CD8-positive, alpha-beta memory T cell (primary cell): Measurements from ENCODE around the gene LPCAT2. TPM values are rescaled to one million over a fixed set of nuclear protein-coding genes. Genes with fewer than 3 reads are reported as not detected.
A peak's percentile ranks its signal among the peaks of the same experiment; 100 is the strongest.

Experiments
- CTCF ChIA-PET: fragments of 350-600 bp; sonication (Branson Sonifier 250); formaldehyde crosslinking; loops from one replicate; lab custom pipeline; 2021; ENCODE audit warnings: antibody characterized with exemption; lab: Charles Lee
- POLR2A ChIA-PET: fragments of 350-600 bp; sonication (Branson Sonifier 250); formaldehyde crosslinking; loops from one replicate; lab custom pipeline; 2021; ENCODE audit warnings: antibody characterized with exemption; lab: Charles Lee
- DNase-seq, 5 donors: peaks; one replicate each; pipeline versions ENCODE4 v3.0.0 to v3.0.0-alpha.2; 2020 to 2022; ENCODE audit warnings: mixed read lengths in 1 of 5
- H3K27ac ChIP-seq: one replicate; pipeline ENCODE4 v1.7.0; 2013; ENCODE audit warnings: low read depth, mild to moderate bottlenecking, low read length, moderate library complexity
- H3K27me3 ChIP-seq: 2 replicates; pipeline ENCODE4 v1.7.0; 2013; ENCODE audit warnings: low read length, mild to moderate bottlenecking; ENCODE audit not compliant: insufficient read depth, poor library complexity, severe bottlenecking
- H3K36me3 ChIP-seq: 2 replicates; pipeline ENCODE4 v1.7.0; 2013; ENCODE audit warnings: mild to moderate bottlenecking, low read length, moderate library complexity; ENCODE audit not compliant: insufficient read depth
- H3K4me1 ChIP-seq: 2 replicates; pipeline ENCODE4 v1.7.0; 2013; ENCODE audit warnings: mild to moderate bottlenecking, low read length, moderate library complexity; ENCODE audit not compliant: insufficient read depth
- H3K4me3 ChIP-seq: 2 replicates; pipeline ENCODE4 v1.7.0; 2013; ENCODE audit warnings: mild to moderate bottlenecking, low read length
- H3K9me3 ChIP-seq: 2 replicates; pipeline ENCODE4 v1.7.0; 2013; ENCODE audit warnings: mild to moderate bottlenecking, low read length
- H3K27ac Mint-ChIP-seq, 8 donors: one replicate each; pipeline ENCODE4 v1.8.0; 2020 to 2021; ENCODE audit warnings: mixed read lengths in 8 of 8, mild to moderate bottlenecking in 6 of 8, inconsistent platforms in 3 of 8, moderate library complexity in 3 of 8
- H3K27me3 Mint-ChIP-seq, 2 donors: one replicate each; pipeline ENCODE4 v1.8.0; 2020 to 2021; ENCODE audit warnings: mixed read lengths in 2 of 2, mild to moderate bottlenecking in 1 of 2, moderate library complexity in 1 of 2
- H3K36me3 Mint-ChIP-seq, 3 donors: one replicate each; pipeline ENCODE4 v1.8.0; 2020 to 2021; ENCODE audit warnings: mixed read lengths in 3 of 3, inconsistent platforms in 1 of 3, mild to moderate bottlenecking in 1 of 3
- H3K4me1 Mint-ChIP-seq, 3 donors: one replicate each; pipeline ENCODE4 v1.8.0; 2020 to 2021; ENCODE audit warnings: mixed read lengths in 3 of 3, inconsistent platforms in 1 of 3, mild to moderate bottlenecking in 1 of 3
- H3K4me3 Mint-ChIP-seq, 7 donors: one replicate each; pipeline ENCODE4 v1.8.0; 2020 to 2021; ENCODE audit warnings: mixed read lengths in 7 of 7, mild to moderate bottlenecking in 6 of 7, moderate library complexity in 4 of 7, inconsistent platforms in 2 of 7
- H3K9me3 Mint-ChIP-seq, 5 donors: one replicate each; pipeline ENCODE4 v1.8.0; 2020 to 2022; ENCODE audit warnings: mixed read lengths in 5 of 5, mild to moderate bottlenecking in 3 of 5, moderate library complexity in 2 of 5, inconsistent platforms in 1 of 5
- polyA plus RNA-seq: library from polyadenylated mRNA; unstranded; fragments of 300-500 nt; fragmentation: Illumina TruSeq; gene quantifications from one replicate; pipeline ENCODE4 v1.2.3, GENCODE V29; 2021
- total RNA-seq, 2 experiments: library from RNA; stranded (reverse); gene quantifications; one replicate each; pipeline ENCODE4 v1.2.3, GENCODE V29; 2021

LPCAT2 gene
- total and polyA plus RNA-seq, 3 experiments from 2014 or later = 0.29 to 1.2 (median 0.33) TPM

GRCh38 chr16:55477736-55478135 is 31.1 kb upstream of the LPCAT2 start:
- Mint-ChIP-seq H3K27ac (no peak overlapping the region), H3K4me3 (no peak overlapping the region), H3K36me3 (peaks cover 0 to 1% (median 0%) of the 10 kb centered on the region in 3 donors), H3K4me1 (no peaks in the 10 kb centered on the region), H3K9me3 (no peaks in the 10 kb centered on the region), H3K27me3 (peaks cover 25 to 36% of the 10 kb centered on the region in 2 donors)
- Histone ChIP-seq H3K27me3 (no peaks in the 10 kb centered on the region), H3K27ac (no peak overlapping the region), H3K9me3 (no peaks in the 10 kb centered on the region), H3K4me1 (no peaks in the 10 kb centered on the region), H3K36me3 (no peaks in the 10 kb centered on the region), H3K4me3 (no peak overlapping the region)
- ChIA-PET CTCF (no interaction called here), POLR2A (no interaction called here)
- DNase-seq = no peak

DNA sequence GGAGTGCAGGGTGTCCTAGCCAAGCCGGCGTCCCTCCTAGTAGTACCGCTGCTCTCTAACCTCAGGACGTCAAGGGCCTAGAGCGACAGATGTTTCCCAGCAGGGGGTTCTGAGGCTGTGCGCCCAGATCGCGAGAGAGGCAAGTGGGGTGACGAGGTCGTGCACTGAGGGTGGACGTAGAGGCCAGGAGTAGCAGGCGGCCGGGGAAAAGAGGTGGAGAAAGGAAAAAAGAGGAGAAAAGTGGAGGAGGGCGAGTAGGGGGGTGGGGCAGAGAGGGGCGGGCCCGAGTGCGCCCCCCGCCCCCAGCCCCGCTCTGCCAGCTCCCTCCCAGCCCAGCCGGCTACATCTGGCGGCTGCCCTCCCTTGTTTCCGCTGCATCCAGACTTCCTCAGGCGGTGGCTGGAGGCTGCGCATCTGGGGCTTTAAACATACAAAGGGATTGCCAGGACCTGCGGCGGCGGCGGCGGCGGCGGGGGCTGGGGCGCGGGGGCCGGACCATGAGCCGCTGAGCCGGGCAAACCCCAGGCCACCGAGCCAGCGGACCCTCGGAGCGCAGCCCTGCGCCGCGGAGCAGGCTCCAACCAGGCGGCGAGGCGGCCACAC is 29.9 kb upstream of the LPCAT2 start, which contains the start of gene MMP2:
TSS of gene MMP2 (plus strand) at position 372 of the 603 bp plus-strand sequence. CDS start 282 bp downstream, outside the sequence.
- ChIA-PET CTCF (no interaction called here), POLR2A (no interaction called here)
- peaks cover 0 to 1% (median 0%) of the 10 kb centered on the region in 3 donors for H3K36me3 Mint-ChIP-seq
- Histone ChIP-seq H3K4me1 (no peaks in the 10 kb centered on the region), H3K27me3 (no peaks in the 10 kb centered on the region), H3K4me3 (no peak within 1 kb of the TSS), H3K9me3 (no peaks in the 10 kb centered on the region), H3K36me3 (no peaks in the 10 kb centered on the region), H3K27ac (no peak within 1 kb of the TSS)
- H3K27me3 Mint-ChIP-seq = peaks cover 25 to 36% of the 10 kb centered on the region in 2 donors
- H3K4me1 Mint-ChIP-seq = no peaks in the 10 kb centered on the region
- DNase-seq = no peak
- no peak within 1 kb of the TSS for H3K4me3 Mint-ChIP-seq
- peaks cover 0 to 1% (median 0%) of the 10 kb centered on the region in 5 donors for H3K9me3 Mint-ChIP-seq
- H3K27ac Mint-ChIP-seq = peak within 1 kb of the TSS in 1 of 8 donors; percentile 26

- no peak overlapping the region for H3K4me3 Mint-ChIP-seq
- ChIA-PET CTCF (no interaction called here), POLR2A (no interaction called here)
- H3K4me1 Mint-ChIP-seq = no peaks in the 10 kb centered on the region
- no peaks in the 10 kb centered on the region for H3K9me3 ChIP-seq
- peaks cover 24 to 36% of the 10 kb centered on the region in 2 donors for H3K27me3 Mint-ChIP-seq
- H3K4me1 ChIP-seq = no peaks in the 10 kb centered on the region
- H3K27ac ChIP-seq = no peak overlapping the region
- no peak overlapping the region for H3K27ac Mint-ChIP-seq
- DNase-seq = no peak
- H3K4me3 ChIP-seq = no peak overlapping the region
- H3K27me3 ChIP-seq = no peaks in the 10 kb centered on the region
- H3K9me3 Mint-ChIP-seq = peaks cover 0 to 3% (median 2%) of the 10 kb centered on the region in 5 donors
- no peaks in the 10 kb centered on the region for H3K36me3 ChIP-seq
- peaks cover 0 to 1% (median 0%) of the 10 kb centered on the region in 3 donors for H3K36me3 Mint-ChIP-seq
Observed at GRCh38 chr16:55479430-55480140, 29.3 kb upstream of the LPCAT2 start.

DNA sequence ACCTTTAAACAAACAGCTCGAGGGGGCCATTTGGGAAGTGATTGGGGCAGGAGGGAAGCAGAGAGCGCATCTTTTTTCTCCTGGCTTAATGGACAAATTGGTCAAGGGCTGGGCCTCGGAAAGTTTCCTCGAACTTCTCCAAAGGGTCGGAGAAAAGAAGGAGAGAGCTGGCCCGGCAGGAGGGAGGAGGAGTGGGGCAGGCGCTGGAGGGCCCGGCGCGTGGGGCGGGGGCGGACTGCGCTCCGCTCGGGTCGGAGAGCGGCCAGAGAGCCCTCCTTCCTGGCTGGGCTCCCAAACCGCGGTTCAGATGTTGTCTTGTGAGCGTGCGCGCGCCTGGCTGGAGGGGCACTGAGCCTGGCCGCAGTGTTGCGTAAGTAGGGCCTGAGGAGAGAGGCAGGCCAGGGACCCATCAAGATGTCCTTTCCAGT is 28.6 kb upstream of the LPCAT2 start:
- no peak overlapping the region for H3K27ac Mint-ChIP-seq
- no peaks in the 10 kb centered on the region for H3K4me1 ChIP-seq
- H3K4me1 Mint-ChIP-seq = no peaks in the 10 kb centered on the region
- no peak for DNase-seq
- peaks cover 24 to 36% of the 10 kb centered on the region in 2 donors for H3K27me3 Mint-ChIP-seq
- CTCF ChIA-PET = no interaction called here
- H3K9me3 ChIP-seq = no peaks in the 10 kb centered on the region
- no peak overlapping the region for H3K4me3 Mint-ChIP-seq
- peaks cover 0 to 4% (median 3%) of the 10 kb centered on the region in 5 donors for H3K9me3 Mint-ChIP-seq
- no peaks in the 10 kb centered on the region for H3K36me3 ChIP-seq
- no peaks in the 10 kb centered on the region for H3K27me3 ChIP-seq
- peaks cover 0 to 1% (median 0%) of the 10 kb centered on the region in 3 donors for H3K36me3 Mint-ChIP-seq
- POLR2A ChIA-PET = no interaction called here
- no peak overlapping the region for H3K27ac ChIP-seq
- H3K4me3 ChIP-seq = no peak overlapping the region

GRCh38 chr16:55481023-55481422 is 27.8 kb upstream of the LPCAT2 start:
- H3K27me3 ChIP-seq = no peaks in the 10 kb centered on the region
- Mint-ChIP-seq H3K27ac (no peak overlapping the region), H3K27me3 (peaks cover 22 to 36% of the 10 kb centered on the region in 2 donors), H3K4me3 (no peak overlapping the region), H3K9me3 (peaks cover 0 to 4% (median 3%) of the 10 kb centered on the region in 5 donors), H3K36me3 (peaks cover 0 to 1% (median 0%) of the 10 kb centered on the region in 3 donors), H3K4me1 (no peaks in the 10 kb centered on the region)
- H3K27ac ChIP-seq = no peak overlapping the region
- no peaks in the 10 kb centered on the region for H3K4me1 ChIP-seq
- no peak overlapping the region for H3K4me3 ChIP-seq
- ChIA-PET CTCF (no interaction called here), POLR2A (no interaction called here)
- H3K9me3 ChIP-seq = no peaks in the 10 kb centered on the region
- no peak for DNase-seq
- H3K36me3 ChIP-seq = no peaks in the 10 kb centered on the region

GRCh38 chr16:55482056-55482455 is 26.8 kb upstream of the LPCAT2 start:
- H3K4me3 ChIP-seq = no peak overlapping the region
- H3K4me3 Mint-ChIP-seq = no peak overlapping the region

GRCh38 chr16:55487048-55487803 is 21.6 kb upstream of the LPCAT2 start:
- H3K27me3 ChIP-seq = no peaks in the 10 kb centered on the region
- H3K9me3 Mint-ChIP-seq = peaks cover 0 to 5% (median 3%) of the 10 kb centered on the region in 5 donors
- H3K27ac ChIP-seq = no peak overlapping the region
- peaks cover 0 to 8% of the 10 kb centered on the region in 2 donors for H3K27me3 Mint-ChIP-seq
- CTCF ChIA-PET = no interaction called here
- H3K36me3 Mint-ChIP-seq = no peaks in the 10 kb centered on the region
- H3K36me3 ChIP-seq = no peaks in the 10 kb centered on the region
- no peaks in the 10 kb centered on the region for H3K4me1 ChIP-seq
- H3K9me3 ChIP-seq = no peaks in the 10 kb centered on the region
- H3K4me3 Mint-ChIP-seq = no peak overlapping the region
- no peaks in the 10 kb centered on the region for H3K4me1 Mint-ChIP-seq
- no peak for DNase-seq
- H3K4me3 ChIP-seq = no peak overlapping the region
- POLR2A ChIA-PET = no interaction called here
- no peak overlapping the region for H3K27ac Mint-ChIP-seq

More at GRCh38 chr16:55482056-55482455, 26.8 kb upstream of the LPCAT2 start:
- Mint-ChIP-seq H3K36me3 (peaks cover 0 to 1% (median 0%) of the 10 kb centered on the region in 3 donors), H3K4me1 (no peaks in the 10 kb centered on the region), H3K27me3 (peaks cover 20 to 32% of the 10 kb centered on the region in 2 donors), H3K27ac (no peak overlapping the region), H3K9me3 (peaks cover 0 to 4% (median 3%) of the 10 kb centered on the region in 5 donors)
- CTCF ChIA-PET = no interaction called here
- POLR2A ChIA-PET = no interaction called here
- H3K36me3 ChIP-seq = no peaks in the 10 kb centered on the region
- H3K27ac ChIP-seq = no peak overlapping the region
- DNase-seq = no peak
- H3K9me3 ChIP-seq = no peaks in the 10 kb centered on the region
- no peaks in the 10 kb centered on the region for H3K4me1 ChIP-seq
- no peaks in the 10 kb centered on the region for H3K27me3 ChIP-seq

DNA sequence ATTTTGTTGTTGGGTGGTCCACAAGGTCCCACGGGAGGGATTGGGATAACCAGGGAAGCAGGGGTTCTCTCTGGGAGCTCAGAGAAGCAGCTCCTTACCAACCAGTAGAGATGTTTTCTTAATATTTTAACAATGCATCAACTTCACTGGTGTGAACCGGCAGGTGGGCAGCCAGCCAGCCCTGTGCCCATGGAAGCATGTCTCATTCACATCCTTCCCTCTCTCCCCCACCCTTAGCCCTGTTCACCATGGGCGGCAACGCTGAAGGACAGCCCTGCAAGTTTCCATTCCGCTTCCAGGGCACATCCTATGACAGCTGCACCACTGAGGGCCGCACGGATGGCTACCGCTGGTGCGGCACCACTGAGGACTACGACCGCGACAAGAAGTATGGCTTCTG is 20.6 kb upstream of the LPCAT2 start:
- H3K27me3 ChIP-seq = no peaks in the 10 kb centered on the region
- Mint-ChIP-seq H3K27me3 (peaks cover 0 to 7% of the 10 kb centered on the region in 2 donors), H3K4me1 (no peaks in the 10 kb centered on the region), H3K4me3 (no peak overlapping the region), H3K9me3 (peaks cover 0 to 5% (median 3%) of the 10 kb centered on the region in 5 donors), H3K27ac (no peak overlapping the region), H3K36me3 (no peaks in the 10 kb centered on the region)
- H3K9me3 ChIP-seq = no peaks in the 10 kb centered on the region
- H3K27ac ChIP-seq = no peak overlapping the region
- H3K36me3 ChIP-seq = no peaks in the 10 kb centered on the region
- no peak for DNase-seq
- no peak overlapping the region for H3K4me3 ChIP-seq
- ChIA-PET POLR2A (no interaction called here), CTCF (no interaction called here)
- no peaks in the 10 kb centered on the region for H3K4me1 ChIP-seq
